GM10266 (cell line): ENCODE data around the gene GALNT18.

Source experiments
- DNase-seq: peaks from one replicate; pipeline ENCODE4 v3.0.0; 2012; ENCODE audit errors: extremely low spot score
- CTCF ChIP-seq: IDR thresholded peaks from 2 replicates; pipeline ENCODE4 v1.5.1; 2012; ENCODE audit warnings: mild to moderate bottlenecking, low read depth; ENCODE audit not compliant: control insufficient read depth, insufficient read depth; ENCODE audit errors: missing control alignments

GALNT18 gene

GRCh38 chr11:11501546-11502262, 120.1 kb downstream of the GALNT18 start:
- no peak for DNase-seq
- no peak for TF ChIP-seq CTCF

- no peak for TF ChIP-seq CTCF
- no peak for DNase-seq
These were observed 120.9 kb downstream of the GALNT18 start for GRCh38 chr11:11500744-11501487.

GRCh38 chr11:11499300-11499699, 122.5 kb downstream of the GALNT18 start:
- DNase-seq, result no peak

GRCh38 chr11:11498195-11498594, 123.6 kb downstream of the GALNT18 start:
- TF ChIP-seq CTCF, result no peak
- DNase-seq, result no peak

More at GRCh38 chr11:11499300-11499699, 122.5 kb downstream of the GALNT18 start:
- TF ChIP-seq CTCF, result no peak

- TF ChIP-seq CTCF, result no peak
- DNase-seq, result no peak
These were observed 124.9 kb downstream of the GALNT18 start for GRCh38 chr11:11496879-11497278.

GRCh38 chr11:11494348-11494747, 127.5 kb downstream of the GALNT18 start:
- no peak for TF ChIP-seq CTCF
- DNase-seq, result no peak

- TF ChIP-seq CTCF, result no peak
- DNase-seq, result no peak
These were observed 128.1 kb downstream of the GALNT18 start for GRCh38 chr11:11493698-11494097.
